ENCODE measurements around the gene BRD4.
A peak's percentile ranks its signal among the peaks of the same experiment; 100 is the strongest.

BRD4 gene

DNA sequence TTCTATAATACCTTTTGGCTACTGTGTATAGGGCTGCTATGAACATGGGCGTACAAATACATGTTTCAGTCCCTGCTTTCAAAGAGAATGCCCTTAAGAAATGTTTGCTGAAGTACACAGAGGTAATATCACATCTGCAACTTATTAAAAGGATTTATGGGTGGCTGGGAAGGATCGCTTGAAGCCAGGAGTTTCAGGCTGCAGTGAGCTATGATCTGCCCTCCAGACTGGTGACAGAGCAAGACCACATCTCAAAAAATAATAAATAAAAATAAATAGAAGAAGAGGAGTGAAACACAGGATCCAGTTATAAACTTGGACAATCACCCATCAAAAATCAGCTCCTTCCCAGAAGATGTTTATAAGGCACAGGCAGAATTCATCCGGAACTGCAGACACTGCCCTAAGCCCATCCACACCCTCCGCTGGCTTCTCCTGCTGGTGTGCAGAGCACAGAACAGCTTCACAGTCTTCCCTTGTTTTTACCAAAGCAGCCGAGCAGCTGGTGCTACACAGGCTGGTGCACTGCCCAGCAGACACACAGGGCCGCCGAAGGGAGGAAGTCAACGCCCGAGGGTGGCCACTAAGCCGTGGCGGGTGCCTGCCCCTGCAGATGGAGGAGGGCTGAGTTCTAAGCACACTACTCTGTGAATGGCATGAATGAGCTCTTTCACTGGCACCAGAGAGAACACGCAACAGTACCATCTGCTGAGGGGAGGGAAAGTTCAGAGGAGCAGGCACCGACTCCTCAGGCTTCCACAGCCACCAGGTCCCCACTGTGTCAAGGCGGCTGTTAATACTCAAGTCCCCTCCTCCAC lies 44.0 kb downstream of the BRD4 start:
- DNase-seq: no peak

DNA sequence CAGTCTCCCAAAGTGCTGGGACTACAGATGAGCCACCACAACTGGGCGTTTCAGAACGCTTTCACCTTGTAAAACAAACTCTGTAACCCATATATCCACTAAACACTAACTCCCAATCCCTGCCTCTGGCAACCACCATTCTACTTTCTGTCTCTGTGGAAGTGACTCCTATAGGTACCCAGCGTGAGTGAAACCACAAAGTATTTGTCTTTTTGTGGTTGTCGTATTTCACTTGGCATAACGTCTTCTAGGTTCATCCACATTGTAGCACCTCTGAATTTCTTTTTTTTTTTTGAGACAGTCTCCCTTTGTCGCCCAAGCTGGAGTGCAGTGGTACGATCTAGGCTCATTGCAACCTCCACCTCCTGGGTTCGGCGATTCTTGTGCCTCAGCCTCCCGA lies 44.8 kb downstream of the BRD4 start:
- no peak for DNase-seq

DNA sequence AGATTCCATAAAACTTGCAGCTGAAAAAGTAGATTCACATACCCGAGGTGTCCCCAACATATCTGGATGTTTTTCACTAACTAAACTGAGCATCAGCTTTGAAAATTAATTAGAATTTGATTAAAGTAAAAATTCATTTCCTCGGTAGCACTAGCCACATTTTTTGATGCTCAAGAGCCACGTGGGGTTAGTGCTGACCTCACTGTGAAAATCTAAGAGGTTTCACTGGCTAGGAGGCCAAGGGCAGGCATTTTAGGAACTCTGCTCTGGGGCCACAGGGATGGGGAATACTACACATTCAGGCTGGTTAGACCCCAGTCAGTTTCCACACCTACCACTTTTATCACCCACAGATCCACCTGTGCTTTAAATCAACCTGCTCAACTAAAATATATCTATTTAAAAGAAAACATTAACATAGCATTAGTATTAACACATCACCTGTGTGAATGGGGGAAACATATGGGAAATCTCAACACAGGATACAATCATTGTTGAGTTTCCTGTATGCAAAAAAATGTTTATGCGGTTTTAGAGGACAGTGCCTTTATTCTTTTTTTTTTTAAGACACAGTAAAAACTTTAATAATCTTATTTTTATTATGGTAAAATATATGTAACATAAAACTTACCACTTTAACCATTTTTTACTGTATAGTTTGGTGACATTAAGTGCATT lies 45.5 kb downstream of the BRD4 start:
- no peak for DNase-seq

DNA sequence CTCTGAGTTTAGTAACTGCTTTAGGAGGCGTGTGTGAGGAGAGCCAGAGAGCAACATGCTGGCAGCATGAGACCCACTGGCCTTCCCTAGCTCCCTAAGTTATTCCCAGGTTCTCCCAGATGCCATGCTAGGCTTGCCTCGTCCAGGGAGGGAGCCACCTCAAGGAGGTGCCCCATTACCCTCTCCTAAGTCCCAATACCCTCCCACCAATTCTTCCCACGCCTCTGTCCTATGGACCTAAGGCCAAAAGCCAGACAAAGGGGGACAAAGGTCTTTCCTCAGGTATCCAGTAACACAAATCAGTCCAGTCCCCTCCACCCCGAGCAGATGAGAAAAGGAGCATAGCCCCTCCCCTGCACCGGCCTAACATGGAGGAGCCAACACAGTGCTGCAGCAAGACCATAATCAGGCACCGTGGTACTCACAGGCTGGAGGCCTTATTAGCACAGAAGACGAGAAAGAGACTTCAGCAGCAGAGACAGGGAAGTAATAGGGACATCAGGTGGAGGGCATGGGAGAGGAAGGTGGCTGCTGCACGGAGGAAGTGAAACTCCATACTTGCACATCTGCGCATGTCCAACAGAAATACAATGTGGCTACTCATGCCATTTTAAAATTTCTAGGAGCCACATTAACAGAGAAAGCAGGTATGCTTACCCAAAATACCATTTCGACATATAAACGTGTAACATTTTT lies 46.3 kb downstream of the BRD4 start:
- DNase-seq: no peak

DNA sequence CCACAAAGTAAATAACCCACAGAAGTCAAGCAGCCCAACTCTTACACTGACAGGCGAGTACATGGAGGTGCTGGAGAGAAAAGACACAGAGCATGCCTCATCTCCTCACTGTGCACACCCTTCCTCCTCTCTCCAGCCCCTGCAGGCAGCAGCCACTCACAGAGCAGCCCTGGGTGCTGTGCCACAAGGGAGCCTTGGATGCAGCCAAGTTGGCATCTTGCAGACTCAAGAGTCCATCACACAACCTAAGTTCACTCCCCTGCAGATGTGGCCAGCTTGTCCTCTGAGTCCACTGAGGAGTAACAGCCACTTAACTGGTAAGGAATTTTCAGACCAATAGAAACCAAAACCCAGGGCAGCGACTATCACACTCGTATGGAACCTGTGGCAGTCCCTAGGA lies 47.4 kb downstream of the BRD4 start:
- DNase-seq: no peak

DNA sequence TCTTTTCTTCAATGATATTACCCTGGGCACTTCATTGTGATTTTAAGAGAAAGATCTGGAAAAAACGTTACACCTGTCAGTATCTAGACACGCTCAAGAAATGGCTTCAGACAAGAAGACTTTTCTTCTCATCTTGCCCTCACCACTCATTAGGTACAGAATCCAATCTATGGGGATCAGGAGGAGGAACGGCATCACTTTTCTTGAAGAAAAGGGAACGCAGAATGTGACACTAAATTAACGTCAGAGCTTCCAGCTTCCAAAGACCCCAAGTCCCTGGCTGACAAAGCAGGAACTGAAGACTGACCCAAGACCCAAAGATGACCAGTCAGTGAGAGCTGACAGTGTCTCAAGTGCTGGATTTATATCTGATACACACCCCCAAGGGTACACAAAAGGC lies 48.2 kb downstream of the BRD4 start:
- no peak for DNase-seq

DNA sequence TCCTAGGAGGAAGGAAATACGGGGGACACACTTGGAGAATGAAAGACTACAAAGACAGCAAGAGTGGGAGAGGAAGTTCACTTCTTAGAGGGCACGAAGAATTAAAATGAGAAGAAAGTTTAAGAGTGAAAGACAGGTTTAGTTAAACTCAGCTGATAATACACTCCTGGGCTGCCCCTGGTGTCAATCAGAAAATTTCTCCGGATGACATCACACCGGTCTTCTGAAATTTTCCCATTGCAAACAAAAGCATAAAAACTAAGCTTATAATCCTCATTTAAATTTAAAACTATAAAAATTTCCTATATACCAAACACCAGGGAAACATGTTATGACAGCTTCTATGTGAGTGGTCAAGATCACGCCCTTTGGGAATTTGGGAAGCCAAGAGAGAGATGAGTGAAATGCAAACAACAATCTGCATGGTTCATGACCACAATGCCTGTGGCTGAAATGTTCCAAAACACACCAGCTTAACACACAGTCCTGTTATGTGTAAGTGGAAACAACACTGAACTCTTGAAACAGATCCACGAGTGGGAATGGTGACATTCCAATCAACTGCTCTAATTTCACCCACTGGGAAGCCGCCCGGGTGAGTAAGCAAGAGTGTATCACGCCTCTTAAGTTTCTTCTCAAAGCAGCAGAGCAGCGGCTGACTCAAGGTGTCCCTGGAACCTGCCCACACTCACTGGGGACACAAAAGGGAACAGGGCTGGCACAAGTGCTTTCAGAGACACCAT lies 49.0 kb downstream of the BRD4 start:
- no peak for DNase-seq

DNA sequence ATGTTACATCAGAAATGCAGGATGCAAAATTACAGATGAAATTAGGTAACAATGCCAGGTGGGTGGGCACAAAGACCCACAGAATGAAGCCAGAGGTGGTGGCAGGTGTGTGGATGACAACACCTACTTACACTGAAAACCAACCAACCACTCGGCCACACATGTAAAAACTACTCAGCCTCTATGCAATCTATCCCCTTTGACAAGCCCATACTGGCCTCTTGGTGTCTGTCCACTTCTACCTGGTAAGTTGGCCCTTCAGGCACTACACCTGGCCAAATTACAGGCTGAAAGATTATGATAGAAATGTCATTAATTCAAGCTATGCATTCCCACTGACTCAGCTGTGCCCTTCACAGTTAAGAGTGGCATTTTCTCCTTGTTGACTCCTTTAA lies 50.0 kb downstream of the BRD4 start:
- DNase-seq: no peak

DNA sequence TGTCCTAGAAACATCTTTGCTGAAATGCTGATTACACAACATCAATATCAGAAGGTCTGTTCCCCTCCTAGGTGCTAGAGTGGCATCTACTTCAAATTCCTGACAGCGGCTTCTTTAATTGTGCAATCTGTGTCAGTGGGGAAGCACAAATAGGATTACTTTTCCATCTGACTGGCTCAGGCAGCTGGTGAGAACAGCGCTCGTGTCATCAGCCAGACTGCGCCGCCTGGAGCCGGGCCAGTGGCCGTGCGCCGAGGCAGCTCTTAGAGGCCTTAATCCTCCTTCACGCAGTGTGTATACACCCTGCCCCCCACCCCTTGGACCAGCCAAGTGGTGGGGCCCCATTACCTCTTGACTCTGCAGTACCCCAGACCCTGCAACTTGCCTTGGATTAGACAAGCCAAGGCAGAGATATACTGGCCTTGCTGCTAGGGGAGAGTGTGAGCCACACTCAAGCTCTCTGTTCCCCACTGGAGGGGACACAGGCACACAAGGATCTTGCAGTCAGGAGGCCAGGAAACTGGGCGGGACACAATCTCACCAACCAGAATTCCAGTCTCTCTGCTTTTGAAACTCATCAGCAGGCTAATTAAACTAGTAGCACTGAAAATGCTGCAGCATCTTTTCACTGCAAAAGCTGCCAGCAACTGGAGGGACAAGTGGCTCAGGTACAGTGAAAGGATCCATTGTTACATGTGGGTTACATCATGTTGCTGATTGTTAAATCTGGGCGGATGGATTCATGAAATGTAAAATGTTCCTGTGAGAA lies 51.2 kb downstream of the BRD4 start:
- DNase-seq: peak; percentile 75

DNA sequence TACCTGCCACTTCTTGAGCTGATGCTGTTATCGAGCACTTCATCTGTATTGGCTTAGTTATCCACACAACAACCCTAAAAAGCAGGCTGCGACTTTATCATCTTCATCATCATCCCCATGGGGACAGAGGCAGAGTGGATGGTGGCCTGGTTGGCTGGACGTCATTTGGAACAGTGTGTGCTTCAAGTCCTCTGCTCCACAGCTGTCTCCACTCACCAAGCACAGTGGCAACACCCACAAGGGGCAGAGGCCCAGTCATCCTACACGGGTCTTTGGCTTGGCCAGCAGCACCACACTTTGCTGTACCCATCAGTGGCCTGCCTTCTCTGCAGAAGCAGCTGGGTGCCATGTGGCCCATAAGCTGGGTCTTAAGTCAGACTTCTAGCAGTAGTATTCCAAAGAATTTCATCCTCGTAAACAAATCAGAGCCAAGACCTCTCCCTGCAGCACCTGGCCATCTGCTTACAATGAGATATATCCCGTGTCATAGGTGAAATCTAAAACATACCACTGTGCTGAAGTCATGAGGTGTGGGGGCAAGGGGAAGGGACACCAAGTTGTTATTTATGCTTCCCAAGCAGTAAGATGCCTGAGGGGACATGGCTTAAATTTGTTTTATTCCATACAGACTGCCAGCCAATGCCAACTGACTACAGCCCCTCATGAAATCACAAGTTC lies 52.2 kb downstream of the BRD4 start:
- DNase-seq: no peak

DNA sequence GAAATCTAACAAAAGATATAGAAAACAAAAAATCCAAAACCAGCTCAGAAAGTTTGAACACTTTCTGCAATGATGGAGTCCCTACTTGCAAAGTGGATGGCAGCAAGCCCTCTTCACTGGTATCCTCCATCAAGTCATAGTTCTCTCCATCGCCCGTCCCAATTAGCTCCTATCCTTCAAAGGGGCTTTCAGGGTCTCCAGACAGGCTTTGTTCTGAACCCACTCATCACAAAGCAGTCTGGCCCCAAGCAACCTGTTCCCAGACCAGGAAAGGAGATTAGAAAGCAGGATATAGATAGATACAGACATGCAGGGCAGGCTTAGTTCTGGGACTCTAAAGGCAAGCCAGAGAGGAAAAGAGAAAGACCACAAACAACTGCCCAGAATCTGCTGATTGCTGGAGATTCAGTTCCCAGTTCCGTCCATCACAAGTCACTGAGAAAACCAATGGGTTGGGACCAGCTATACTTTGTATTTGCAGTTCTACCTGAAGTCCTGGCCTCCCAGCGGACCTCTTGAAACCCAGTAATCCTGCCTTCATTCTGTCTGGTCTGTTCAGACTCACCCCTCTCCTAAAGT lies 52.9 kb downstream of the BRD4 start:
- DNase-seq: no peak

DNA sequence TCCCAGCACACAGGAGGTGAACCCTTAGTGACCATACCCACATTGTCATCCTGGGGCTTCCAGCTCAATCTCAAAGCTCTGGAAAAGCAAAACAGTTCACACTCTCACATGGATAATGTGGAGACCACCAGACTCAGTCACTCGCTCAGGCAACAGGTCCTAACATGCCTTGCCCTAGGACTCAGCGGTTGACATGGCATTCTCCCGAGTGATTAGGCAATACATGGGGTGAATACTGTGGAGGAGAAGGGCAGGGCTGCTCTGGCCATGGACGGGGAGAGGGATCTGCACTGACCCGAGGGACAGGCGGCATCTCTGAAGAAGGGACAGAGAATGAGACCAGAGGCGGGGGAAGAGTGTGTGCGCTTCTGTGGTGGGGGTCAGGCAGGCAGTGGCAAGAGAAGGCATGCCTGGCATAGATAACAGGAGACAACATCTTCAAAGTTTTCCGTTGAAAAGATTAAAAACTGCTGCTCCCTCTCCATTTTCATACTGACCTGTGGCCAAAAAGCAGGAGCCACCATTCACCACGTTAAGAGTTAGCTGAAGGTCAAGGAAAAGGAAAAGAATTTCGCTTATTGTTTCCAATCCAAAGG lies 55.6 kb downstream of the BRD4 start:
- no peak for DNase-seq

DNA sequence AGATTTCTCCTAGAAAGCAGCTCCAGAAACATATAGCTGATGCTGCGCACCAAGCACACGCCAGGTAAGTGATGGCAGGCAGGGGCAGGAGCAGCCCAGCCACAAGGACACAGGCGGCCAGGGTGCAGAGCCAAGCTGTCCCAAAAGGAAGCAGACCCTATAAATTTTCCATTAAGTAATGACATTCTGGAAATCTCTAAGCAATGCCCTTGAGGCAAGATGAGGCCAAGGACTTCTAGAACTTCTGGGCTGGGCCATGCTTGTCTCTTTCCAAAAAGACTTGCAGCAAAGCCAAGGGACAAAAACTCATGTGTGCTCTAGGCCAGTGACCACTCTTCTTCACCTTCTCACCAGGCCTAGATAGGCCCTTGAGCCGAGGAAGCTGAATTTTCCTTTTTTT lies 57.9 kb downstream of the BRD4 start:
- no peak for DNase-seq

DNA sequence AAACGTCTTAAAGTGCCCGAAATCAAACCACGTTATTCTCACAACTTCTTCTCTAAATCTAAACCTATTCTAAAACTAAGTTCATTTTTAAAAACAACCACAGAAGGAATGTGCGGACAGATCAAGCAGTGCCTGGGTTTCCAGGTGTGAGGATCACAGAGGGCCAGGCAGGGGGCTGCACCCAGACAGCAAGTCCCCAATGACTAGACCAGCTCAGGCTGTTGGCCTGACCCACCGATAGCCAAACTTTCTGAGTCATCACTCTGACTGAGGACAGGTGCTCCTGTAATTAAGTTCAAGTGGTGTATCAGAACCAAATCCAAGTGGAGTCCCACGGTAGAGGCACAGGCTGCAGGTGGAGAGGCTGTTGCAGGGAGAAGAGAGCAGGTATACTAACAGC lies 62.5 kb downstream of the BRD4 start:
- no peak for DNase-seq

DNA sequence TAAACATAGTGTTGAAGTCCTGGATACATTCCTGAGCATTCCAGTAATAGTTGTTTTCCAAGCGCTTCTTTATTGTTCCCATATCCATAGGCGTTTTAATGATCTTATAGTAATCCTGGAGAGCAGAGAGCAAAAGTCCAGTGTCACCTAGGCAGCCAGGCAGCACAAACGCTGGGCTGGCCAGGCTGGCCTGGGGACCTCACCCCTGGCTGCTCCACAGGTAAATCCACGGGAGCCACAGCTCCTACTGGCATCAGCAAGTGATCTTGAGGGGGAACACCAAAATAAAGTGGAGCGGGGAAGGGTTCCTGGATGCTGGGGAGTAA lies 63.4 kb downstream of the BRD4 start:
- DNase-seq: no peak

DNA sequence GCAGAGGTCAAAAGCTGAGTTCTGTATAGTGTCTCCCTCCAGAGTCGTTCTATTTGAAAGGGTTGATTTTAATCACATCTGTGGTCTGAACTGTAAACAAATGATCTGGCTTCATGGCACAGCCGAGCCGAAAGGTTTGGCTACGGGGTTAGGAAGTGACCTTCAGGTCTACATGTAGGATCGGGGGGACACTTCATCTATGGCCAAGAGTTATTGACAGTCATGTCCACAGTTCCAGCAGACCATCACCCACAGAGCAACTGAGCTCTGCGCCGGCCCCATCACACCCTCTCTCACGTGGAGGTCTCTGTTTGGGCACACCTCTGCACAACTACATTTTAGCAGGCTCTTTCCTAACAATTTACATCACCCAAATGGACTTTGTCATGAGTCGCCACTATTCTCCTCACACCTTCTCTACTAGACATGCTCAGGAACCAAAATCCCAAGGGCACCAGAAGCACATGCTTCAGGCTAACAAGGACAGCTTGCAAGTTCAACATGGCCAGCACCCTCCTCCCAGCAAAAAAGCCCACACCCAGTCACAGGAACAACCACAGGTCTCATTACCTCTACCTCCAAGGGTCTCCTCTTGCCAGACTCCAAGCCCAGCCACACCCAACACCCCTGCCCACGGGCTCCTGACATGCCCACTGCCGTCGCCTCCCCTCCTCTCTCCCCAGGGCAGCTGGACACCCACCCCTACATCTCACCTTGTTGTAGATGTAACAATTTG lies 64.0 kb downstream of the BRD4 start:
- no peak for DNase-seq

DNA sequence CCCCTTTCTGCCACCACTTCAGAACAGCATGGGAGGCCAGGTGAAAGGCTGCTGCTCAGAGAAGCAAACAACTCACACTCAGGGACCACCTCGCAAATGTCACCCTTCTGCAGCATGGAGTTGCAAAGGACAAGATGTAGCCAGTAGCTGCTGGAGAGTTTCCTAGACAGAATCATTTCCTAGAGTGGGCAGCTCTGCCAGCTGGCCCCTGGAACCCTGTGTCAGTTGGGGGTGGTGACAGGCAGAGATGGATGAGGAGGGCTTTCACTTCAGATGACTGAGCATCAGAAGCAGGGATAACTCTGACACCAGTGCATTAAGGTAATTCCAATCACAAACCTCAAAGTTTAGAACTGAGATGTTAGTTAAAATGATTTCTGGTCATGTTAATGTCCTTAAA lies 65.7 kb downstream of the BRD4 start:
- no peak for DNase-seq

DNA sequence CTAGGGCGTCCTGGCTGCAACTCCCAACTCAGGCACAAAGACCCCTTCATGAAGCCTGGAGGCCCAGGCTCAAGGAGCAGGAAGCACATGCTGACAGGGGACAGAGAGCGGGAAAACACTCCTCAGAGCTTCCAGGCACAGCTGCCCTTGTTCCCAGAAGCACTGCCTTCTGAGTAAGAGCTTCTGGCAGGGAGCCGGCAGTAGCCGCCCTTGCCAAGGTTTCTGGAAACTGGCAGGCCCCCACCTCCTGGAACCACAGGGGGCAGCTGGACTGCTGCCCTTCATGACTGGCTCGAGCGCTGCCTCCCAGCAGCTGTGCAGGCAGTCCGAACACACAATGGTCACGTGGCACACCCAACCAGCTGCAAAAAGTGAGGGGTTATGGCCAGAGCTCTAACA lies 66.5 kb downstream of the BRD4 start:
- no peak for DNase-seq

DNA sequence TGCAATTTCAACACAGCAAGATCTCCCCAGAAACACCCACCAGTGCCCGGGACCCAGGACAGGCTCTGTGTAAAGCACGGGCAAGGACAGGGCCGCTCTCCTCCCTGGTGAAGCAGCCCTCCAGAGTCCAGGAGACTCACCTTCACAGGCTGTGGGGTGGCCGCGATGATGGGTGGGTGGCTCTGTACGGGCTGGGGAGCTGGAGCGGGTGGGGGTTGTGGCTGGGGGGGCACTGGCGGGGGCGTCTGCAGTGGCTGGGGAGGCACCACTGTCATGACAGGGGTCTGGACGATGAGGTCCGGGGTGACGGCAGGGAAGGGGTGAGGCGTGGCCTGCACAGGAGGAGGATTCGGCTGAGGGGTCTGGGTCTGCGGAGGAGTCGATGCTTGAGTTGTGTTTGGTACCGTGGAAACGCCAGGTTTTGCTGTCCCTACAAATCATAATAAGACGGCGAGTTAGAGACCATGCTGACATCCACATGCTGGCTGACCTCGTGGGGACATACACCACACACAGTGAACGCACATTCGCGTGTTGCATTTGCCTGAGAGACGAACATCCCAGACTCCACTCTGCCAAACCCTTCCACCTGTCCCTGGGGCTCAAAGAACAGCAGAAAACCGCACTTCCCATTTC lies 67.0 kb downstream of the BRD4 start:
- no peak for DNase-seq

DNA sequence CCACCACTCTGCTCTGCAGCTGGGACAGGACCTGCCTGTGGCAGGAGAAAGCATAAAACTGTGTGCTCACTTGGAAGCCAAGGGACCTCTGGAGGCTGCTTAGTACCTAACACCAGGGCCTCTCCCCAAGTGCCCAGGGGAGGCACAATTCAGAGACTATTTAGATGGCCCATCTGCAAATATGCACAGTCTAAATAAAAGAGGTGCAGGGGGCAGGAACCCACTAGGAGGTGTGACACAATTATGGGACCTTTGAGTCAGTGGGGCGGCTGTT lies 67.5 kb downstream of the BRD4 start:
- no peak for DNase-seq
